PC-9 (cell line): ENCODE results near the gene YPEL1.

Experiments
- EZH2 ChIP-seq: fragments of 200-600 bp; sonication (generic); IDR thresholded peaks from 2 replicates; pipeline ENCODE4 v1.8.0; 2017; ENCODE audit warnings: antibody characterized with exemption, low read depth
- TF ChIP-seq, protein P1 (sequence below): fragments of 200-600 bp; sonication (generic); conservative IDR thresholded peaks from 2 replicates; pipeline ENCODE4 v1.6.1; 2017; ENCODE audit warnings: mixed run types, antibody characterized with exemption, mild to moderate bottlenecking, moderate library complexity

DNA sequence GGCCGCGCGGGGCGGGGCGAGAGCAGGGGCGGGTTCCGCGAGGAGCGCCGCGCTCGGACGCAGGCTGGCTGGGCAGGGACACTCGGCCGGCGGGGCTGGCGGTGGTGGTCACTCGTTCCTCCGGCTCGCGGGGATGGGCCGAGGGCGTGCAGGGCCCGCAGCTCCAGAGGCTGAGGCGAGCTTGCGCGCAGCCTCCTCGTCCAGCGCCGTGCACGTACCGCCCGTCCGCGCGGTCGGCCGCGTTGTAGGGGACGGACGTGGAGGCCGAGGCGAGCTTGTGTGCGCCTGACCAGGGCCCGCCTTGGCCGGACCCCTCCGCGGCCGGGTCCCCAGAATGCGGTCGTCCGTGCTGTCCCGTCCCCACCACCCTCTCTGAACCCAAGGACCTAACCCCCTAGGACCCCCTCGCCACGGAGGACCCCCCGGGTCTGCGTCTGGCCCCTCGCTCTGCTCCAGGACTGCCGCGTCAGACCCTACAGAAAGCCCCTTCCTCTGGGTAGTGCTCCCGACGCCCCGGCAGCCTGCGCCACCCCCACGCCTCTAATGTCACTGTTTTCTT is 569 bp upstream of the YPEL1 start:
- TF ChIP-seq, protein P1, sequence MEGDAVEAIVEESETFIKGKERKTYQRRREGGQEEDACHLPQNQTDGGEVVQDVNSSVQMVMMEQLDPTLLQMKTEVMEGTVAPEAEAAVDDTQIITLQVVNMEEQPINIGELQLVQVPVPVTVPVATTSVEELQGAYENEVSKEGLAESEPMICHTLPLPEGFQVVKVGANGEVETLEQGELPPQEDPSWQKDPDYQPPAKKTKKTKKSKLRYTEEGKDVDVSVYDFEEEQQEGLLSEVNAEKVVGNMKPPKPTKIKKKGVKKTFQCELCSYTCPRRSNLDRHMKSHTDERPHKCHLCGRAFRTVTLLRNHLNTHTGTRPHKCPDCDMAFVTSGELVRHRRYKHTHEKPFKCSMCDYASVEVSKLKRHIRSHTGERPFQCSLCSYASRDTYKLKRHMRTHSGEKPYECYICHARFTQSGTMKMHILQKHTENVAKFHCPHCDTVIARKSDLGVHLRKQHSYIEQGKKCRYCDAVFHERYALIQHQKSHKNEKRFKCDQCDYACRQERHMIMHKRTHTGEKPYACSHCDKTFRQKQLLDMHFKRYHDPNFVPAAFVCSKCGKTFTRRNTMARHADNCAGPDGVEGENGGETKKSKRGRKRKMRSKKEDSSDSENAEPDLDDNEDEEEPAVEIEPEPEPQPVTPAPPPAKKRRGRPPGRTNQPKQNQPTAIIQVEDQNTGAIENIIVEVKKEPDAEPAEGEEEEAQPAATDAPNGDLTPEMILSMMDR, result no peak
- no peak for TF ChIP-seq EZH2
